SU-DHL-6 (cell line): Measurements from ENCODE around the gene GBA2.

Experiments used
- H2AFZ ChIP-seq: fragments of 200-600 bp; sonication (generic); 2 replicates; pipeline ENCODE4 v1.6.1; 2014; ENCODE audit warnings: low read depth, mild to moderate bottlenecking, moderate library complexity, mixed read lengths, antibody characterized with exemption, low read length; ENCODE audit not compliant: severe bottlenecking
- H3F3A ChIP-seq: fragments of 200-600 bp; shearing (Covaris generic); 2 replicates; pipeline ENCODE4 v1.6.0; 2016; ENCODE audit warnings: antibody characterized with exemption, mild to moderate bottlenecking; ENCODE audit not compliant: insufficient read depth
- H3K27ac ChIP-seq: fragments of 200-600 bp; sonication (generic); 2 replicates; pipeline ENCODE4 v1.5.1; 2016; ENCODE audit warnings: low read depth, mild to moderate bottlenecking, low read length, moderate library complexity, mixed read lengths
- H3K27me3 ChIP-seq: fragments of 200-600 bp; sonication (generic), shearing (Covaris generic); 2 replicates; pipeline ENCODE4 v1.6.0; 2014; ENCODE audit warnings: mild to moderate bottlenecking, low read length
- H3K36me3 ChIP-seq: fragments of 200-600 bp; sonication (generic); 2 replicates; pipeline ENCODE4 v1.6.1; 2014; ENCODE audit warnings: mild to moderate bottlenecking, low read length, mixed read lengths
- H3K4me2 ChIP-seq: fragments of 300-600, 200-600 bp; shearing (Covaris generic), sonication (generic); 2 replicates; pipeline ENCODE4 v1.6.0; 2014; ENCODE audit warnings: low read length, low read depth, mild to moderate bottlenecking; ENCODE audit not compliant: poor library complexity, severe bottlenecking
- H3K4me3 ChIP-seq: fragments of 200-600 bp; sonication (generic); 2 replicates; pipeline ENCODE4 v1.5.1; 2014; ENCODE audit warnings: antibody characterized with exemption, low read length, mild to moderate bottlenecking, mixed read lengths; ENCODE audit not compliant: insufficient read depth, poor library complexity, severe bottlenecking
- H3K79me2 ChIP-seq: fragments of 200-600 bp; sonication (generic); 2 replicates; pipeline ENCODE4 v1.6.1; 2014; ENCODE audit warnings: mild to moderate bottlenecking, low read length, moderate library complexity; ENCODE audit not compliant: insufficient read depth
- H3K9ac ChIP-seq: fragments of 200-600 bp; sonication (generic); 2 replicates; pipeline ENCODE4 v1.7.0; 2014; ENCODE audit warnings: mild to moderate bottlenecking, low read length
- H3K9me2 ChIP-seq: fragments of 200-600 bp; sonication (generic); replicated peaks from 2 replicates; pipeline ENCODE4 v1.6.1; 2014; ENCODE audit warnings: low read length; ENCODE audit not compliant: insufficient read depth
- H3K9me3 ChIP-seq: fragments of 200-600 bp; sonication (generic); 2 replicates; pipeline ENCODE4 v1.6.1; 2014; ENCODE audit warnings: low read length, mixed read lengths; ENCODE audit not compliant: insufficient read depth
- H4K20me1 ChIP-seq: fragments of 200-600 bp; sonication (generic); 2 replicates; pipeline ENCODE4 v1.6.1; 2014; ENCODE audit warnings: low read depth, mild to moderate bottlenecking, antibody characterized with exemption, low read length, moderate library complexity, mixed read lengths
- CTCF ChIP-seq: fragments of 200-600 bp; sonication (generic); IDR thresholded peaks from one replicate; pipeline ENCODE4 v1.5.1; 2017; ENCODE audit warnings: antibody characterized with exemption, mild to moderate bottlenecking, low read length, moderate library complexity; ENCODE audit not compliant: insufficient read depth, poor library complexity, severe bottlenecking
- EZH2phosphoT487 ChIP-seq: fragments of 200-600 bp; sonication (generic), shearing (Covaris generic); conservative IDR thresholded peaks from 2 replicates; pipeline ENCODE4 v1.6.1; 2018; ENCODE audit warnings: mild to moderate bottlenecking, antibody characterized with exemption, low read length, moderate library complexity, mixed read lengths

The GBA2 gene

GRCh38 chr9:35757892-35758275 lies 8.9 kb upstream of the GBA2 start:
- Histone ChIP-seq H2AFZ (no peak overlapping the region), H3K27me3 (no peaks in the 10 kb centered on the region), H3K4me3 (no peak overlapping the region), H3K79me2 (no peaks in the 10 kb centered on the region), H3K27ac (peak overlapping the region; percentile 64), H3F3A (peaks cover 18% of the 10 kb centered on the region), H3K9ac (peak overlapping the region; percentile 66), H4K20me1 (no peaks in the 10 kb centered on the region), H3K9me2 (no peaks in the 10 kb centered on the region), H3K4me2 (peak overlapping the region; percentile 69), H3K9me3 (no peaks in the 10 kb centered on the region), H3K36me3 (no peaks in the 10 kb centered on the region)
- no peak for TF ChIP-seq CTCF
- no peak for TF ChIP-seq EZH2phosphoT487

GRCh38 chr9:35757226-35757891 lies 8.3 kb upstream of the GBA2 start:
- H4K20me1 ChIP-seq = no peaks in the 10 kb centered on the region
- no peaks in the 10 kb centered on the region for H3K79me2 ChIP-seq
- TF ChIP-seq CTCF (no peak), EZH2phosphoT487 (no peak)
- H3K4me2 ChIP-seq = peak overlapping the region; percentile 69
- no peaks in the 10 kb centered on the region for H3K9me3 ChIP-seq
- H3K4me3 ChIP-seq = peak overlapping the region; percentile 71
- no peaks in the 10 kb centered on the region for H3K9me2 ChIP-seq
- H2AFZ ChIP-seq = peak overlapping the region; percentile 78
- no peaks in the 10 kb centered on the region for H3K36me3 ChIP-seq
- peak overlapping the region; percentile 64 for H3K27ac ChIP-seq
- H3K9ac ChIP-seq = peak overlapping the region; percentile 66
- H3F3A ChIP-seq = peaks cover 18% of the 10 kb centered on the region
- H3K27me3 ChIP-seq = no peaks in the 10 kb centered on the region

- Histone ChIP-seq H3F3A (peaks cover 18% of the 10 kb centered on the region), H3K36me3 (no peaks in the 10 kb centered on the region), H3K79me2 (no peaks in the 10 kb centered on the region), H3K9me2 (no peaks in the 10 kb centered on the region), H3K9ac (peak overlapping the region; percentile 66), H3K27me3 (no peaks in the 10 kb centered on the region), H3K4me2 (peak overlapping the region; percentile 69), H2AFZ (peak overlapping the region; percentile 78), H3K4me3 (peak overlapping the region; percentile 71), H3K27ac (peak overlapping the region; percentile 64), H3K9me3 (no peaks in the 10 kb centered on the region), H4K20me1 (no peaks in the 10 kb centered on the region)
- TF ChIP-seq EZH2phosphoT487 (no peak), CTCF (peak; percentile 99)
Measured at GRCh38 chr9:35756275-35757225, 7.5 kb upstream of the GBA2 start.
